ENCODE measurements around the gene UBE2R2. TPM values are rescaled to one million over a fixed set of nuclear protein-coding genes. Genes with fewer than 3 reads are reported as not detected.

The UBE2R2 gene
- total and polyA plus RNA-seq, 2 of the 4 experiments (the other 2 are of a cell fraction) = 12.7 to 24.8 TPM

DNA sequence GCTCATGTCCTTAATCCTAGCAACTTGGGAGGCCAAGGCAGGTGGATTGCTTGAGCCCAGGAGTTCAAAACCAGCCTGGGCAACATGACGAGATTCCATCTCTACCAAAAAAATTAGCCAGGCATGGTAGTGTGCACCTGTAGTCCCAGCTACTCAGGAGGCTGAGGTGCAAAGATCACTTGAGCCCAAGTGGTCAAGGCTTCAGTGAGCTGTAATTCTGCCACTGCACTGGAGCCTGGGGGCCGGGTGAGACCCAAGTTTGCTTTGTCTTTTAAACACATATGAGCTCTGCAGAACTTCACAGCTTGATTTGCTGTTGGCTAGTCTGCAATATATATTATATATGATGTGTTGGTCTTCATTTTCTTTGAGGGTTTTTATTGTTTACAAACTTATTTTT, 89.8 kb downstream of the UBE2R2 start:
- no CpG with 5 or more reads among the region's 2 CpGs for WGBS, 2 experiments (ENCODE audit: extremely low coverage in 2 of 2, insufficient read length in 1 of 2)

More for the DNA sequence above, 89.8 kb downstream of the UBE2R2 start:
- ChIA-PET CTCF (interaction anchor here (0.5 kb wide), 1 partner anchor 14 kb away, joined by 3 read pairs; no protein-coding TSS in a partner anchor), POLR2A (ENCODE audit: unreplicated experiment) (no interaction called here)
- H3K9ac ChIP-seq (ENCODE audit: low read depth, low read length) = no peak overlapping the region
- H2BK20ac ChIP-seq (ENCODE audit: low read depth, low read length) = no peak overlapping the region
- H3K56ac ChIP-seq (ENCODE audit: extremely low read depth, insufficient read depth, low read length) = no peak overlapping the region
- H3K18ac ChIP-seq (ENCODE audit: low read depth, low read length) = no peak overlapping the region
- no peak overlapping the region for H2BK5ac ChIP-seq (ENCODE audit: low read depth, low read length, poor library complexity, severe bottlenecking)
- peaks cover 8% of the 10 kb centered on the region for H3K36me3 ChIP-seq (ENCODE audit: control insufficient read depth, insufficient read depth, low read length)
- intact Hi-C loops (cut with micrococcal nuclease) (no loop called here), dilution Hi-C loops (cut with HindIII; ENCODE audit: low sequenced_read_pairs, unreplicated experiment) (no loop called here), in situ Hi-C loops (cut with MboI; ENCODE audit: low sequenced_read_pairs) (no loop called here)
- H2BK15ac ChIP-seq (ENCODE audit: low read depth, low read length) = no peak overlapping the region
- H3K27me3 ChIP-seq (ENCODE audit: control insufficient read depth, insufficient read depth, low read length) = no peaks in the 10 kb centered on the region
- H2BK120ac ChIP-seq (ENCODE audit: low read depth, low read length) = no peak overlapping the region
- H4K91ac ChIP-seq (ENCODE audit: insufficient read depth, low read depth, low read length) = no peak overlapping the region
- H3K14ac ChIP-seq (replicated peaks; ENCODE audit: low read depth, low read length) = no peak overlapping the region
- no peak overlapping the region for H3K4me2 ChIP-seq (ENCODE audit: low read depth, low read length)
- H4K8ac ChIP-seq (ENCODE audit: low read depth in 2 of 2, low read length in 2 of 2) = no peak overlapping the region
- no peak overlapping the region for H2AK9ac ChIP-seq (replicated peaks; ENCODE audit: low read depth, low read length, poor library complexity)
- BruUV-seq (replicated peaks) = no TSS peak
- no peak overlapping the region for H4K5ac ChIP-seq (ENCODE audit: low read depth, low read length)
- DNase-seq (no peak), ATAC-seq (ENCODE audit: low read depth) (no peak)
- H3K23ac ChIP-seq (ENCODE audit: low read depth, low read length) = no peak overlapping the region
- no peak overlapping the region for H3K27ac ChIP-seq (ENCODE audit: insufficient read depth, low read length)
- TF ChIP-seq, protein P1, sequence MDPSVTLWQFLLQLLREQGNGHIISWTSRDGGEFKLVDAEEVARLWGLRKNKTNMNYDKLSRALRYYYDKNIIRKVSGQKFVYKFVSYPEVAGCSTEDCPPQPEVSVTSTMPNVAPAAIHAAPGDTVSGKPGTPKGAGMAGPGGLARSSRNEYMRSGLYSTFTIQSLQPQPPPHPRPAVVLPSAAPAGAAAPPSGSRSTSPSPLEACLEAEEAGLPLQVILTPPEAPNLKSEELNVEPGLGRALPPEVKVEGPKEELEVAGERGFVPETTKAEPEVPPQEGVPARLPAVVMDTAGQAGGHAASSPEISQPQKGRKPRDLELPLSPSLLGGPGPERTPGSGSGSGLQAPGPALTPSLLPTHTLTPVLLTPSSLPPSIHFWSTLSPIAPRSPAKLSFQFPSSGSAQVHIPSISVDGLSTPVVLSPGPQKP (IDR thresholded peaks at IDR 0.05; ENCODE audit: borderline replicate concordance, low read depth, low read length) = no peak
- TF ChIP-seq, protein P2, sequence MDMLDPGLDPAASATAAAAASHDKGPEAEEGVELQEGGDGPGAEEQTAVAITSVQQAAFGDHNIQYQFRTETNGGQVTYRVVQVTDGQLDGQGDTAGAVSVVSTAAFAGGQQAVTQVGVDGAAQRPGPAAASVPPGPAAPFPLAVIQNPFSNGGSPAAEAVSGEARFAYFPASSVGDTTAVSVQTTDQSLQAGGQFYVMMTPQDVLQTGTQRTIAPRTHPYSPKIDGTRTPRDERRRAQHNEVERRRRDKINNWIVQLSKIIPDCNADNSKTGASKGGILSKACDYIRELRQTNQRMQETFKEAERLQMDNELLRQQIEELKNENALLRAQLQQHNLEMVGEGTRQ (IDR thresholded peaks at IDR 0.05; ENCODE audit: low read depth, low read length) = no peak
- TF ChIP-seq CHD1 (IDR thresholded peaks at IDR 0.05; ENCODE audit: low read depth, low read length) (no peak), FOS (IDR thresholded peaks at IDR 0.05; ENCODE audit: low read depth, low read length) (no peak), RFX5 (IDR thresholded peaks at IDR 0.05; ENCODE audit: low read depth, low read length) (no peak), MAZ (IDR thresholded peaks at IDR 0.05; ENCODE audit: borderline replicate concordance, low read depth, low read length) (no peak), RCOR1 (IDR thresholded peaks at IDR 0.05; ENCODE audit: insufficient replicate concordance, low read length) (no peak), SMC3 (IDR thresholded peaks at IDR 0.05; ENCODE audit: low read depth, low read length) (no peak), MXI1 (IDR thresholded peaks at IDR 0.05; ENCODE audit: borderline replicate concordance, low read depth, low read length) (no peak), NFE2L2 (IDR thresholded peaks at IDR 0.05; ENCODE audit: low read depth, low read length) (no peak), MAFK (IDR thresholded peaks at IDR 0.05; ENCODE audit: low read depth, low read length) (no peak), BHLHE40 (IDR thresholded peaks at IDR 0.05; ENCODE audit: low read depth, low read length) (no peak), CEBPB (IDR thresholded peaks at IDR 0.05; ENCODE audit: low read depth, low read length) (no peak), RAD21 (IDR thresholded peaks at IDR 0.05; ENCODE audit: low read length) (no peak), POLR2A (IDR thresholded peaks at IDR 0.05; ENCODE audit: low read depth, low read length) (no peak)
- TF ChIP-seq, protein P3, sequence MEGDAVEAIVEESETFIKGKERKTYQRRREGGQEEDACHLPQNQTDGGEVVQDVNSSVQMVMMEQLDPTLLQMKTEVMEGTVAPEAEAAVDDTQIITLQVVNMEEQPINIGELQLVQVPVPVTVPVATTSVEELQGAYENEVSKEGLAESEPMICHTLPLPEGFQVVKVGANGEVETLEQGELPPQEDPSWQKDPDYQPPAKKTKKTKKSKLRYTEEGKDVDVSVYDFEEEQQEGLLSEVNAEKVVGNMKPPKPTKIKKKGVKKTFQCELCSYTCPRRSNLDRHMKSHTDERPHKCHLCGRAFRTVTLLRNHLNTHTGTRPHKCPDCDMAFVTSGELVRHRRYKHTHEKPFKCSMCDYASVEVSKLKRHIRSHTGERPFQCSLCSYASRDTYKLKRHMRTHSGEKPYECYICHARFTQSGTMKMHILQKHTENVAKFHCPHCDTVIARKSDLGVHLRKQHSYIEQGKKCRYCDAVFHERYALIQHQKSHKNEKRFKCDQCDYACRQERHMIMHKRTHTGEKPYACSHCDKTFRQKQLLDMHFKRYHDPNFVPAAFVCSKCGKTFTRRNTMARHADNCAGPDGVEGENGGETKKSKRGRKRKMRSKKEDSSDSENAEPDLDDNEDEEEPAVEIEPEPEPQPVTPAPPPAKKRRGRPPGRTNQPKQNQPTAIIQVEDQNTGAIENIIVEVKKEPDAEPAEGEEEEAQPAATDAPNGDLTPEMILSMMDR (conservative IDR thresholded peaks at IDR 0.05; ENCODE audit: low read depth, low read length) = no peak
- H2AK5ac ChIP-seq (ENCODE audit: low read depth, low read length) = no peak overlapping the region
- H3K79me1 ChIP-seq (ENCODE audit: low read depth in 1 of 2, low read length in 2 of 2) = peaks cover 37 to 74% of the 10 kb centered on the region in 2 experiments
- no peaks in the 10 kb centered on the region for H3K4me1 ChIP-seq (ENCODE audit: control insufficient read depth, insufficient read depth, low read length)
- H4K20me1 ChIP-seq (ENCODE audit: insufficient read depth, low read length) = peaks cover 65% of the 10 kb centered on the region
- H3K9me3 ChIP-seq (ENCODE audit: control insufficient read depth, insufficient read depth, low read length) = no peaks in the 10 kb centered on the region
- no peak overlapping the region for H3K4ac ChIP-seq (ENCODE audit: low read depth, low read length)
- H3K4me3 ChIP-seq (ENCODE audit: insufficient read depth, low read depth, low read length) = no peak overlapping the region
- H3K9me1 ChIP-seq (ENCODE audit: insufficient read depth, low read length) = peaks cover 10% of the 10 kb centered on the region
- no peak overlapping the region for H2AFZ ChIP-seq (replicated peaks; ENCODE audit: low read length, poor library complexity)
